ENCODE data around the gene ABR. TPM values are rescaled to one million over a fixed set of nuclear protein-coding genes. Genes with fewer than 3 reads are reported as not detected.
A peak's percentile ranks its signal among the peaks of the same experiment; 100 is the strongest.

ABR gene
- total RNA-seq, 1 donor from 2014 or later: 76.6 TPM

GRCh38 chr17:1211287-1211686, 31.5 kb upstream of the ABR start:
- Mint-ChIP-seq H3K27ac (ENCODE audit: unreplicated experiment) (no peak overlapping the region), H3K36me3 (ENCODE audit: low read depth, unreplicated experiment) (no peaks in the 10 kb centered on the region), H3K27me3 (ENCODE audit: unreplicated experiment) (peaks cover 1% of the 10 kb centered on the region), H3K4me1 (ENCODE audit: unreplicated experiment) (peaks cover 5% of the 10 kb centered on the region), H3K4me3 (ENCODE audit: unreplicated experiment) (no peak overlapping the region), H3K9me3 (ENCODE audit: unreplicated experiment) (no peaks in the 10 kb centered on the region)
- no peak for DNase-seq (ENCODE audit: low spot score)
- TF ChIP-seq CTCF (IDR thresholded peaks at IDR 0.05; ENCODE audit: unreplicated experiment): no peak

GRCh38 chr17:1208966-1209365, 29.2 kb upstream of the ABR start:
- no peaks in the 10 kb centered on the region for H3K36me3 Mint-ChIP-seq (ENCODE audit: low read depth, unreplicated experiment)
- DNase-seq (ENCODE audit: low spot score): no peak
- peaks cover 5% of the 10 kb centered on the region for H3K4me1 Mint-ChIP-seq (ENCODE audit: unreplicated experiment)
- H3K27me3 Mint-ChIP-seq (ENCODE audit: unreplicated experiment): peaks cover 8% of the 10 kb centered on the region
- no peak overlapping the region for H3K27ac Mint-ChIP-seq (ENCODE audit: unreplicated experiment)
- no peaks in the 10 kb centered on the region for H3K9me3 Mint-ChIP-seq (ENCODE audit: unreplicated experiment)
- no peak overlapping the region for H3K4me3 Mint-ChIP-seq (ENCODE audit: unreplicated experiment)
- TF ChIP-seq CTCF (IDR thresholded peaks at IDR 0.05; ENCODE audit: unreplicated experiment): no peak

- no peaks in the 10 kb centered on the region for H3K9me3 Mint-ChIP-seq (ENCODE audit: unreplicated experiment)
- no peak for TF ChIP-seq CTCF (IDR thresholded peaks at IDR 0.05; ENCODE audit: unreplicated experiment)
- H3K36me3 Mint-ChIP-seq (ENCODE audit: low read depth, unreplicated experiment): no peaks in the 10 kb centered on the region
- peaks cover 8% of the 10 kb centered on the region for H3K27me3 Mint-ChIP-seq (ENCODE audit: unreplicated experiment)
- no peak overlapping the region for H3K4me3 Mint-ChIP-seq (ENCODE audit: unreplicated experiment)
- H3K4me1 Mint-ChIP-seq (ENCODE audit: unreplicated experiment): peaks cover 5% of the 10 kb centered on the region
- no peak for DNase-seq (ENCODE audit: low spot score)
- H3K27ac Mint-ChIP-seq (ENCODE audit: unreplicated experiment): no peak overlapping the region
Measured at GRCh38 chr17:1206026-1206777, 26.4 kb upstream of the ABR start.

GRCh38 chr17:1203967-1204291, 24.1 kb upstream of the ABR start:
- Mint-ChIP-seq H3K27me3 (ENCODE audit: unreplicated experiment) (peaks cover 8% of the 10 kb centered on the region), H3K4me1 (ENCODE audit: unreplicated experiment) (peaks cover 2% of the 10 kb centered on the region), H3K27ac (ENCODE audit: unreplicated experiment) (no peak overlapping the region), H3K36me3 (ENCODE audit: low read depth, unreplicated experiment) (no peaks in the 10 kb centered on the region), H3K9me3 (ENCODE audit: unreplicated experiment) (no peaks in the 10 kb centered on the region), H3K4me3 (ENCODE audit: unreplicated experiment) (peak overlapping the region; percentile 56)
- DNase-seq (ENCODE audit: low spot score): no peak
- TF ChIP-seq CTCF (IDR thresholded peaks at IDR 0.05; ENCODE audit: unreplicated experiment): no peak

- Mint-ChIP-seq H3K4me3 (ENCODE audit: unreplicated experiment) (no peak overlapping the region), H3K4me1 (ENCODE audit: unreplicated experiment) (peaks cover 2% of the 10 kb centered on the region), H3K27me3 (ENCODE audit: unreplicated experiment) (peaks cover 8% of the 10 kb centered on the region), H3K27ac (ENCODE audit: unreplicated experiment) (no peak overlapping the region), H3K9me3 (ENCODE audit: unreplicated experiment) (no peaks in the 10 kb centered on the region), H3K36me3 (ENCODE audit: low read depth, unreplicated experiment) (no peaks in the 10 kb centered on the region)
- peak; percentile 76 for DNase-seq (ENCODE audit: low spot score)
- no peak for TF ChIP-seq CTCF (IDR thresholded peaks at IDR 0.05; ENCODE audit: unreplicated experiment)
Measured at GRCh38 chr17:1203111-1203966, 23.6 kb upstream of the ABR start.
